GM18498 (cell line): ENCODE data around the gene BUB3.

Experiments used
- ATAC-seq: cut with Tn5 transposase; IDR thresholded peaks from one replicate; pipeline ENCODE4 v1.9.1; 2021; ENCODE audit warnings: mild to moderate bottlenecking, moderate library complexity; ENCODE audit not compliant: unreplicated experiment

The BUB3 gene

GRCh38 chr10:123202506-123202905 lies 48.3 kb downstream of the BUB3 start:
- ATAC-seq, result no peak

GRCh38 chr10:123203393-123204126 lies 49.4 kb downstream of the BUB3 start:
- no peak for ATAC-seq

GRCh38 chr10:123204127-123204461 lies 49.9 kb downstream of the BUB3 start:
- ATAC-seq, result no peak

GRCh38 chr10:123205041-123205440 lies 50.8 kb downstream of the BUB3 start:
- no peak for ATAC-seq

- no peak for ATAC-seq
Measured at GRCh38 chr10:123212063-123212462, 57.9 kb downstream of the BUB3 start.

- no peak for ATAC-seq
Measured at GRCh38 chr10:123212640-123213039, 58.4 kb downstream of the BUB3 start.

- no peak for ATAC-seq
Measured at GRCh38 chr10:123213192-123213591, 59.0 kb downstream of the BUB3 start.
